SKM-1 (cell line): Measurements from ENCODE around the gene TTBK1.

Source experiments
- DNase-seq: peaks from one replicate; lab custom pipeline; 2025; ENCODE audit not compliant: unreplicated experiment; lab: John Stamatoyannopoulos, UW

Gene TTBK1

GRCh38 chr6:43242908-43243663, at the start of gene TTBK1:
Gene TTBK1 (plus strand): TSS chr6:43243481. CDS start chr6:43246661, 3,180 bp downstream.
- no peak for DNase-seq

- DNase-seq, result no peak
Observed at GRCh38 chr6:43193929-43194328, 49.4 kb upstream of the TTBK1 start.

GRCh38 chr6:43196337-43196736, 46.9 kb upstream of the TTBK1 start:
- no peak for DNase-seq

GRCh38 chr6:43199912-43200311, 43.4 kb upstream of the TTBK1 start:
- no peak for DNase-seq

- no peak for DNase-seq
Observed at GRCh38 chr6:43200541-43200940, 42.7 kb upstream of the TTBK1 start.

- no peak for DNase-seq
Observed at GRCh38 chr6:43202451-43202850, 40.8 kb upstream of the TTBK1 start.

GRCh38 chr6:43203029-43203717, 40.1 kb upstream of the TTBK1 start:
- no peak for DNase-seq

GRCh38 chr6:43203718-43204095, 39.6 kb upstream of the TTBK1 start:
- DNase-seq, result no peak

- no peak for DNase-seq
Observed at GRCh38 chr6:43204271-43205105, 38.8 kb upstream of the TTBK1 start.

GRCh38 chr6:43205849-43206248, 37.4 kb upstream of the TTBK1 start:
- DNase-seq, result no peak

- DNase-seq, result no peak
Observed at GRCh38 chr6:43207286-43207685, 36.0 kb upstream of the TTBK1 start.

GRCh38 chr6:43211955-43212354, 31.3 kb upstream of the TTBK1 start:
- DNase-seq, result no peak

- no peak for DNase-seq
Observed at GRCh38 chr6:43213431-43213830, 29.9 kb upstream of the TTBK1 start.

GRCh38 chr6:43215066-43215465, 28.2 kb upstream of the TTBK1 start:
- no peak for DNase-seq

- DNase-seq, result no peak
Observed at GRCh38 chr6:43216200-43216599, 27.1 kb upstream of the TTBK1 start.

GRCh38 chr6:43217351-43217750, 25.9 kb upstream of the TTBK1 start:
- DNase-seq, result no peak

GRCh38 chr6:43219119-43219518, 24.2 kb upstream of the TTBK1 start:
- DNase-seq, result no peak

GRCh38 chr6:43219814-43220213, 23.5 kb upstream of the TTBK1 start:
- no peak for DNase-seq

- DNase-seq, result no peak
Observed at GRCh38 chr6:43220439-43220951, 22.8 kb upstream of the TTBK1 start.

- DNase-seq, result no peak
Observed at GRCh38 chr6:43221046-43221972, 22.0 kb upstream of the TTBK1 start.
